Spleen (tissue), 11 donors: Measurements from ENCODE around the gene STK39. TPM values are rescaled to one million over a fixed set of nuclear protein-coding genes. Genes with fewer than 3 reads are reported as not detected.
"Not testable (repeated sequence)": the region's sequence is repeated elsewhere in the genome, so short reads cannot be mapped to it uniquely, and the experiment has no call there.

Experiments used
- DNase-seq: peaks from one replicate; pipeline ENCODE4 v3.0.0-alpha.2; 2020
- H3K27ac ChIP-seq, 8 donors: fragments of 200-600 bp; sonication (generic) in 7 of 8; 1 replicate in 4 of 8; 2 replicates in 4 of 8; pipeline versions ENCODE4 v1.5.0 to v1.8.0; 2016 to 2021; ENCODE audit warnings: inconsistent platforms in 4 of 8, mild to moderate bottlenecking in 4 of 8, moderate library complexity in 1 of 8
- H3K27me3 ChIP-seq, 7 donors: fragments of 200-600 bp; sonication (generic) in 6 of 7; replicated peaks in 1 of 7; 1 replicate in 4 of 7; 2 replicates in 3 of 7; pipeline versions ENCODE4 v1.5.0 to v1.8.0; 2016 to 2021; ENCODE audit warnings: inconsistent platforms in 3 of 7, mild to moderate bottlenecking in 1 of 7
- H3K36me3 ChIP-seq, 6 donors: fragments of 200-600 bp; sonication (generic) in 5 of 6; 1 replicate in 4 of 6; 2 replicates in 2 of 6; pipeline versions ENCODE4 v1.5.0 to v1.8.0; 2016 to 2021; ENCODE audit warnings: inconsistent platforms in 2 of 6
- H3K4me1 ChIP-seq, 6 donors: fragments of 200-600 bp; sonication (generic) in 5 of 6; 1 replicate in 3 of 6; 2 replicates in 3 of 6; pipeline versions ENCODE4 v1.5.0 to v1.8.0; 2016 to 2021; ENCODE audit warnings: inconsistent platforms in 3 of 6
- H3K4me3 ChIP-seq, 8 donors: fragments of 200-600 bp; sonication (generic) in 7 of 8; 1 replicate in 4 of 8; 2 replicates in 4 of 8; pipeline versions ENCODE4 v1.5.0 to v1.8.0; 2016 to 2021; ENCODE audit warnings: inconsistent platforms in 4 of 8, mild to moderate bottlenecking in 4 of 8, moderate library complexity in 2 of 8
- H3K9me3 ChIP-seq, 8 donors: fragments of 200-600 bp; sonication (generic) in 7 of 8; 1 replicate in 4 of 8; 2 replicates in 4 of 8; pipeline versions ENCODE4 v1.5.0 to v1.8.0; 2016 to 2021; ENCODE audit warnings: inconsistent platforms in 4 of 8
- CTCF ChIP-seq, 11 experiments: fragments of 200-600 bp in 7 of 11; fragments of 450-650 bp in 4 of 11; sonication (generic) in 4 of 11; IDR thresholded peaks in 8 of 11; conservative IDR thresholded peaks in 3 of 11; 1 replicate in 7 of 11; 2 replicates in 4 of 11; pipeline versions ENCODE4 v1.4.0 to v1.8.0; 2016 to 2021; ENCODE audit warnings: antibody characterized with exemption in 11 of 11, inconsistent platforms in 4 of 11, mild to moderate bottlenecking in 1 of 11
- POLR2A ChIP-seq, 3 donors: fragments of 450-650 bp; IDR thresholded peaks; one replicate each; pipeline ENCODE4 v1.5.1; 2017; ENCODE audit warnings: antibody characterized with exemption in 3 of 3, mild to moderate bottlenecking in 1 of 3
- POLR2AphosphoS5 ChIP-seq, 3 donors: sonication (generic); formaldehyde crosslinking; IDR thresholded peaks; one replicate each; pipeline ENCODE4 v1.5.1; 2017; ENCODE audit warnings: antibody characterized with exemption in 3 of 3
- WGBS, 5 donors: extraction: QIAGEN DNeasy Blood & Tissue Kit in 3 of 5; methylation state at CpG; one replicate each; pipeline versions ENCODE4 v1.1.5 to v1.1.7; 2013 to 2018; 5-methylcytosine and 5-hydroxymethylcytosine counted together
- intact Hi-C: fragments of 100-400 bp; cut with DNase I; formaldehyde crosslinking; loops from one replicate; pipeline ENCODE4 v1.15.0; 2023; ENCODE audit warnings: low total_unique reads
- polyA plus RNA-seq, 3 donors: library from polyadenylated mRNA; stranded (reverse); fragments of 200-250 nt; gene quantifications; one replicate each; pipeline ENCODE4 v1.2.1, GENCODE V29; 2013
- total RNA-seq, 7 donors: library from RNA; depleted of rRNA in 3 of 7; stranded (reverse); fragments of >200 nt in 3 of 7; fragmentation: NEBNext Ultra II Directional in 4 of 7; extraction: Animal tissue kit (Norgen Biotek cat#: 25700) in 4 of 7; gene quantifications; one replicate each; pipeline versions ENCODE4 v1.1.0 to v1.2.1, GENCODE V29; 2016 to 2021
- donor health status: healthy with polysubstance abuse.
- donor health status: DM: no; HTN: no; CAD: no; lungs with moderate emphysema.
- donor health status: DM: no; HTN: no; CAD: no.
- donor health status: Bipolar disorder and iron deficiency.
- donor health status: healthy.
- donor health status: DM: no; HTN: no; CAD: no.
- donor health status: DM: yes; HTN: yes; CAD: no.

The STK39 gene
- total and polyA plus RNA-seq, 10 donors = 8.6 to 17.8 (median 11.0) TPM

- intact Hi-C loops = no loop called here
- WGBS, 5 donors = 92 to 100% (median 93%) methylated on average over 1 of the region's 1 CpG
Observed at GRCh38 chr2:168044579-168044978, 202.8 kb downstream of the STK39 start.

GRCh38 chr2:168044176-168044575, 203.2 kb downstream of the STK39 start:
- DNase-seq = no peak
- Histone ChIP-seq H3K36me3 (peaks cover 0 to 8% (median 0%) of the 10 kb centered on the region in 6 donors), H3K27me3 (no peaks in the 10 kb centered on the region), H3K27ac (no peak overlapping the region), H3K4me3 (no peak overlapping the region), H3K4me1 (peaks cover 0 to 22% (median 4%) of the 10 kb centered on the region in 6 donors), H3K9me3 (no peaks in the 10 kb centered on the region)
- TF ChIP-seq POLR2AphosphoS5 (IDR thresholded peaks at IDR 0.05) (no peak), CTCF (IDR thresholded peaks at IDR 0.05 in 8 of 11, conservative IDR thresholded peaks at IDR 0.05 in 3 of 11) (no peak), POLR2A (IDR thresholded peaks at IDR 0.05) (no peak)
- intact Hi-C loops = no loop called here
- WGBS, 5 donors = 79 to 87% (median 84%) methylated on average over 2 of the region's 2 CpGs

More at GRCh38 chr2:168044579-168044978, 202.8 kb downstream of the STK39 start:
- Histone ChIP-seq H3K27ac (no peak overlapping the region), H3K27me3 (no peaks in the 10 kb centered on the region), H3K4me3 (no peak overlapping the region), H3K36me3 (peaks cover 0 to 8% (median 0%) of the 10 kb centered on the region in 6 donors), H3K4me1 (peaks cover 0 to 22% (median 4%) of the 10 kb centered on the region in 6 donors), H3K9me3 (no peaks in the 10 kb centered on the region)
- DNase-seq = no peak
- TF ChIP-seq CTCF (IDR thresholded peaks at IDR 0.05 in 8 of 11, conservative IDR thresholded peaks at IDR 0.05 in 3 of 11) (no peak), POLR2AphosphoS5 (IDR thresholded peaks at IDR 0.05) (no peak), POLR2A (IDR thresholded peaks at IDR 0.05) (no peak)

- H3K36me3 ChIP-seq, H3K4me3 ChIP-seq, H3K27ac ChIP-seq, DNase-seq, H3K9me3 ChIP-seq, H3K27me3 ChIP-seq, intact Hi-C loops: not testable (repeated sequence)
- 63 to 76% (median 72%) methylated on average over 5 of the region's 5 CpGs for WGBS, 5 donors
- peaks cover 0 to 22% (median 4%) of the 10 kb centered on the region in 6 donors for H3K4me1 ChIP-seq
Observed at GRCh38 chr2:168042127-168042824, 205.1 kb downstream of the STK39 start.

GRCh38 chr2:168039881-168040280, 207.5 kb downstream of the STK39 start:
- intact Hi-C loops = no loop called here
- no peak for TF ChIP-seq POLR2A (IDR thresholded peaks at IDR 0.05)
- no peak for TF ChIP-seq CTCF (IDR thresholded peaks at IDR 0.05 in 8 of 11, conservative IDR thresholded peaks at IDR 0.05 in 3 of 11)
- no peak for TF ChIP-seq POLR2AphosphoS5 (IDR thresholded peaks at IDR 0.05)
- DNase-seq = no peak

More at GRCh38 chr2:168039881-168040280, 207.5 kb downstream of the STK39 start:
- Histone ChIP-seq H3K4me3 (no peak overlapping the region), H3K9me3 (no peaks in the 10 kb centered on the region), H3K4me1 (peaks cover 0 to 22% (median 4%) of the 10 kb centered on the region in 6 donors), H3K27ac (no peak overlapping the region), H3K27me3 (no peaks in the 10 kb centered on the region), H3K36me3 (peaks cover 0 to 2% (median 0%) of the 10 kb centered on the region in 6 donors)
- WGBS, 5 donors = 30 to 56% (median 44%) methylated on average over 3 of the region's 3 CpGs
